HepG2 (cell line): ENCODE data around the gene RPH3AL. TPM values are rescaled to one million over a fixed set of nuclear protein-coding genes. Genes with fewer than 3 reads are reported as not detected.

Experiments
- ATAC-seq: fragments of 200-7000 bp; cut with Tn5 transposase; 3 replicates; pipeline ENCODE4 v1.9.1; 2020; ENCODE audit warnings: mild to moderate bottlenecking, moderate library complexity
- BruUV-seq: library from RNA; stranded (reverse); fragments of 400-500 nt; replicated peaks from 2 replicates; lab custom pipeline; 2021; lab: Mats Ljungman, UMichigan
- CTCF ChIA-PET: fragments of 300-600 bp; formaldehyde crosslinking; extraction: SDS; loops from one replicate; lab custom pipeline; 2021; ENCODE audit warnings: low total read pairs, inconsistent platforms, low intra/inter-chr PET ratio; lab: Yijun Ruan, JAX
- POLR2A ChIA-PET: fragments of 350-600 bp; sonication (Branson Sonifier 250); formaldehyde crosslinking; loops from one replicate; lab custom pipeline; 2020; ENCODE audit warnings: antibody characterized with exemption, inconsistent platforms; lab: Yijun Ruan, JAX
- DNase-seq: peaks from one replicate; pipeline ENCODE4 v3.0.0-alpha.2; 2015; ENCODE audit warnings: low spot score
- FAIRE-seq: peaks from 3 replicates; lab custom pipeline; 2011; peaks lifted over from hg19 to GRCh38; lab: Jason Lieb, UNC
- H2AFZ ChIP-seq: one replicate; pipeline ENCODE4 v1.6.1; 2011; ENCODE audit warnings: low read length, inconsistent platforms
- H3K27ac ChIP-seq: fragments of 300-600 bp; 3 replicates; pipeline ENCODE4 v1.8.0; 2011; ENCODE audit warnings: mixed run types, mild to moderate bottlenecking, mixed read lengths, low read length, inconsistent platforms; ENCODE audit not compliant: insufficient read depth; ENCODE audit errors: extremely low read length
- H3K27me3 ChIP-seq, 2 experiments: fragments of 200-600 bp in 1 of 2; 2 replicates in 1 of 2; 3 replicates in 1 of 2; pipeline versions ENCODE4 v1.6.0 to v1.8.0; 2011; ENCODE audit warnings: low read length in 2 of 2, mild to moderate bottlenecking in 2 of 2, moderate library complexity in 2 of 2, inconsistent platforms in 1 of 2; ENCODE audit not compliant: insufficient read depth in 2 of 2, control insufficient read depth in 1 of 2
- H3K36me3 ChIP-seq, 2 experiments: fragments of 200-600 bp in 1 of 2; replicated peaks in 1 of 2; 2 replicates in 1 of 2; 3 replicates in 1 of 2; pipeline versions ENCODE4 v1.5.1 to v1.8.0; 2011; ENCODE audit warnings: low read length in 2 of 2, inconsistent platforms in 1 of 2; ENCODE audit not compliant: insufficient read depth in 2 of 2, control insufficient read depth in 1 of 2
- H3K4me1 ChIP-seq: 2 replicates; pipeline ENCODE4 v1.5.1; 2012; ENCODE audit warnings: low read length, inconsistent platforms; ENCODE audit not compliant: insufficient read depth
- H3K4me2 ChIP-seq: 2 replicates; pipeline ENCODE4 v1.6.0; 2011; ENCODE audit warnings: low read depth, low read length, inconsistent platforms
- H3K4me3 ChIP-seq, 3 experiments: fragments of 200-600 bp in 1 of 3; sonication (generic), shearing (Covaris generic) in 1 of 3; replicated peaks in 1 of 3; 2 replicates each; pipeline ENCODE4 v1.5.1; 2011 to 2016; ENCODE audit warnings: low read length in 3 of 3, inconsistent platforms in 2 of 3, low read depth in 2 of 3, mild to moderate bottlenecking in 2 of 3, control low read depth in 1 of 3, mixed read lengths in 1 of 3; ENCODE audit not compliant: insufficient read depth in 1 of 3
- H3K79me2 ChIP-seq: one replicate; pipeline ENCODE4 v1.6.1; 2011; ENCODE audit warnings: low read length, inconsistent platforms; ENCODE audit not compliant: insufficient read depth
- H3K9ac ChIP-seq: 2 replicates; pipeline ENCODE4 v1.6.0; 2011; ENCODE audit warnings: mild to moderate bottlenecking, low read depth, low read length, inconsistent platforms; ENCODE audit not compliant: insufficient read depth
- H3K9me3 ChIP-seq: 2 replicates; pipeline ENCODE4 v1.5.1; 2012; ENCODE audit warnings: mild to moderate bottlenecking, low read length
- H4K20me1 ChIP-seq: 2 replicates; pipeline ENCODE4 v1.6.0; 2011; ENCODE audit warnings: inconsistent platforms, mild to moderate bottlenecking, low read length, moderate library complexity; ENCODE audit not compliant: insufficient read depth
- CEBPG ChIP-seq: IDR thresholded peaks from 2 replicates; pipeline ENCODE4 v1.6.1; 2016
- KAT8 ChIP-seq: IDR thresholded peaks from 2 replicates; pipeline ENCODE4 v1.6.1; 2016; ENCODE audit warnings: missing genetic modification reagents, missing compliant biosample characterization
- NCOA5 ChIP-seq: sonication (generic); formaldehyde crosslinking; IDR thresholded peaks from 2 replicates; pipeline ENCODE4 v1.4.0; 2020; ENCODE audit warnings: missing genetic modification reagents
- NFE2 ChIP-seq: sonication (generic); formaldehyde crosslinking; IDR thresholded peaks from 2 replicates; pipeline ENCODE4 v1.4.0; 2020; ENCODE audit warnings: missing genetic modification reagents
- PHF21A ChIP-seq: sonication (generic); formaldehyde crosslinking; IDR thresholded peaks from 2 replicates; pipeline ENCODE4 v1.5.0; 2020; ENCODE audit warnings: mild to moderate bottlenecking, missing genetic modification reagents
- RFX1 ChIP-seq: fragments of 450-650 bp; IDR thresholded peaks from 2 replicates; pipeline ENCODE4 v1.6.1; 2017
- SIX1 ChIP-seq: sonication (generic); formaldehyde crosslinking; IDR thresholded peaks from 2 replicates; pipeline ENCODE4 v1.4.0; 2020; ENCODE audit warnings: missing genetic modification reagents, borderline replicate concordance
- ZFP36L2 ChIP-seq: sonication (generic); formaldehyde crosslinking; IDR thresholded peaks from 2 replicates; pipeline ENCODE4 v1.4.0; 2020; ENCODE audit warnings: missing genetic modification reagents
- ZNF17 ChIP-seq: sonication (generic); formaldehyde crosslinking; IDR thresholded peaks from 2 replicates; pipeline ENCODE4 v1.5.0; 2020; ENCODE audit warnings: mild to moderate bottlenecking, missing genetic modification reagents
- ZNF383 ChIP-seq: sonication (generic); formaldehyde crosslinking; IDR thresholded peaks from 2 replicates; pipeline ENCODE4 v1.4.0; 2020; ENCODE audit warnings: missing genetic modification reagents, mild to moderate bottlenecking, borderline replicate concordance
- ZNF44 ChIP-seq: sonication (generic); formaldehyde crosslinking; IDR thresholded peaks from 2 replicates; pipeline ENCODE4 v1.5.1; 2020; ENCODE audit warnings: mild to moderate bottlenecking, missing genetic modification reagents
- WGBS: methylation state at CpG from one replicate; pipeline ENCODE4 v1.1.6; 2017; ENCODE audit warnings: low lambda C conversion rate; 5-methylcytosine and 5-hydroxymethylcytosine counted together
- in situ Hi-C: cut with HindIII; loops from 2 replicates; pipeline ENCODE4 v1.10.0; 2017; ENCODE audit warnings: low pct_unique_long_range_greater_than_20kb; ENCODE audit not compliant: extremely low pct_ligation_motif_present
- intact Hi-C: fragments of 100-400 bp; cut with micrococcal nuclease; formaldehyde crosslinking; loops from one replicate; pipeline ENCODE4 v1.10.0; 2022; ENCODE audit not compliant: unreplicated experiment
- polyA plus RNA-seq, 8 experiments: library from polyadenylated mRNA; depleted of rRNA in 3 of 8; stranded (reverse) in 7 of 8; unstranded in 1 of 8; fragments of >200 nt; fragmentation: Illumina TruSeq in 4 of 8; extraction: Trizol in 4 of 8; gene quantifications; 2 replicates each; pipeline versions ENCODE4 v1.2.1 to v1.2.3, GENCODE V29; 2011 to 2016; ENCODE audit warnings: low read depth in 4 of 8, missing spikeins in 1 of 8, mixed read lengths in 1 of 8; ENCODE audit not compliant: insufficient read depth in 1 of 8
- total RNA-seq, 5 experiments: library from RNA; depleted of rRNA; stranded (reverse); fragments of >200 nt; fragmentation: Illumina TruSeq; extraction: Trizol; gene quantifications; 2 replicates each; pipeline ENCODE4 v1.2.3, GENCODE V29; 2016; ENCODE audit warnings: low read depth in 1 of 5
- TF ChIP-seq, protein P1 (sequence below): sonication (generic); formaldehyde crosslinking; IDR thresholded peaks from 2 replicates; pipeline ENCODE4 v1.4.0; 2020; ENCODE audit warnings: missing genetic modification reagents
- TF ChIP-seq, protein P2 (sequence below): sonication (generic); formaldehyde crosslinking; IDR thresholded peaks from 2 replicates; pipeline ENCODE4 v1.4.0; 2020; ENCODE audit warnings: mild to moderate bottlenecking, missing genetic modification reagents, borderline replicate concordance
- TF ChIP-seq, protein P3 (sequence below): sonication (generic); formaldehyde crosslinking; IDR thresholded peaks from 2 replicates; pipeline ENCODE4 v1.4.0; 2020; ENCODE audit warnings: mild to moderate bottlenecking, missing genetic modification reagents

The RPH3AL gene
- total and polyA plus RNA-seq, 2 of the 13 experiments (the other 11 are each of a cell fraction or from before 2014, with no cell fraction given): 7.8 to 16.4 TPM

DNA sequence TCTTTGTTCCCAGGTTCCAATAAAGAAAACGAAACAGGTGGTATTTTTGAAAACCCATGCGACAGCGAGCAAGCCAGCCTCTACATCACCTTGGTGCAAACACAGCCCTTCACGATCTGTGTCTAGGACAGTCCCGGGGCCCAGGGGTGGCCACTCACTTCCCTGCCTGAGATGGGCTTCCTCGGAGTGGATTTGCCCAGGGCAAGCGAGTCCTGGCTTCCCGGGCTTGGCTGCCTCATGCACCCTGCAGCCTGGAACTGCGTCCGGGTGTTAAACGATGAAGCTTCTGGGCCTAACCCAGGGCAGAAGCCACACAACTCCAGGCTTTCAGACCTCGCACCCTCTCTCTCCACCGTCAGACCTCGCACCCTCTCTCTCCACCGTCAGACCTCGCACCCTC, 66.0 kb downstream of the RPH3AL start:
- peaks cover 3 to 7% of the 10 kb centered on the region in 2 experiments; a peak in 3 of 5 replicates for H3K36me3 ChIP-seq
- H3K4me1 ChIP-seq: peaks cover 17% of the 10 kb centered on the region
- no peak overlapping the region for H3K4me3 ChIP-seq
- ChIA-PET CTCF (no interaction called here), POLR2A (no interaction called here)
- H2AFZ ChIP-seq: no peak overlapping the region
- H3K9ac ChIP-seq: no peak overlapping the region
- H3K27ac ChIP-seq: no peak overlapping the region
- H3K79me2 ChIP-seq: no peaks in the 10 kb centered on the region
- DNase-seq: no peak
- intact Hi-C loops (no loop called here), in situ Hi-C loops (no loop called here)
- no peak for FAIRE-seq
- TF ChIP-seq NCOA5 (CRISPR knock-in tag) (no peak), KAT8 (CRISPR knock-in tag) (no peak), ZNF17 (CRISPR knock-in tag) (no peak), ZNF383 (CRISPR knock-in tag) (no peak), ZNF44 (CRISPR knock-in tag) (no peak), RFX1 (no peak), NFE2 (CRISPR knock-in tag) (no peak), ZFP36L2 (CRISPR knock-in tag) (no peak), CEBPG (CRISPR knock-in tag) (no peak), PHF21A (CRISPR knock-in tag) (no peak), SIX1 (no peak)
- TF ChIP-seq, protein P1, sequence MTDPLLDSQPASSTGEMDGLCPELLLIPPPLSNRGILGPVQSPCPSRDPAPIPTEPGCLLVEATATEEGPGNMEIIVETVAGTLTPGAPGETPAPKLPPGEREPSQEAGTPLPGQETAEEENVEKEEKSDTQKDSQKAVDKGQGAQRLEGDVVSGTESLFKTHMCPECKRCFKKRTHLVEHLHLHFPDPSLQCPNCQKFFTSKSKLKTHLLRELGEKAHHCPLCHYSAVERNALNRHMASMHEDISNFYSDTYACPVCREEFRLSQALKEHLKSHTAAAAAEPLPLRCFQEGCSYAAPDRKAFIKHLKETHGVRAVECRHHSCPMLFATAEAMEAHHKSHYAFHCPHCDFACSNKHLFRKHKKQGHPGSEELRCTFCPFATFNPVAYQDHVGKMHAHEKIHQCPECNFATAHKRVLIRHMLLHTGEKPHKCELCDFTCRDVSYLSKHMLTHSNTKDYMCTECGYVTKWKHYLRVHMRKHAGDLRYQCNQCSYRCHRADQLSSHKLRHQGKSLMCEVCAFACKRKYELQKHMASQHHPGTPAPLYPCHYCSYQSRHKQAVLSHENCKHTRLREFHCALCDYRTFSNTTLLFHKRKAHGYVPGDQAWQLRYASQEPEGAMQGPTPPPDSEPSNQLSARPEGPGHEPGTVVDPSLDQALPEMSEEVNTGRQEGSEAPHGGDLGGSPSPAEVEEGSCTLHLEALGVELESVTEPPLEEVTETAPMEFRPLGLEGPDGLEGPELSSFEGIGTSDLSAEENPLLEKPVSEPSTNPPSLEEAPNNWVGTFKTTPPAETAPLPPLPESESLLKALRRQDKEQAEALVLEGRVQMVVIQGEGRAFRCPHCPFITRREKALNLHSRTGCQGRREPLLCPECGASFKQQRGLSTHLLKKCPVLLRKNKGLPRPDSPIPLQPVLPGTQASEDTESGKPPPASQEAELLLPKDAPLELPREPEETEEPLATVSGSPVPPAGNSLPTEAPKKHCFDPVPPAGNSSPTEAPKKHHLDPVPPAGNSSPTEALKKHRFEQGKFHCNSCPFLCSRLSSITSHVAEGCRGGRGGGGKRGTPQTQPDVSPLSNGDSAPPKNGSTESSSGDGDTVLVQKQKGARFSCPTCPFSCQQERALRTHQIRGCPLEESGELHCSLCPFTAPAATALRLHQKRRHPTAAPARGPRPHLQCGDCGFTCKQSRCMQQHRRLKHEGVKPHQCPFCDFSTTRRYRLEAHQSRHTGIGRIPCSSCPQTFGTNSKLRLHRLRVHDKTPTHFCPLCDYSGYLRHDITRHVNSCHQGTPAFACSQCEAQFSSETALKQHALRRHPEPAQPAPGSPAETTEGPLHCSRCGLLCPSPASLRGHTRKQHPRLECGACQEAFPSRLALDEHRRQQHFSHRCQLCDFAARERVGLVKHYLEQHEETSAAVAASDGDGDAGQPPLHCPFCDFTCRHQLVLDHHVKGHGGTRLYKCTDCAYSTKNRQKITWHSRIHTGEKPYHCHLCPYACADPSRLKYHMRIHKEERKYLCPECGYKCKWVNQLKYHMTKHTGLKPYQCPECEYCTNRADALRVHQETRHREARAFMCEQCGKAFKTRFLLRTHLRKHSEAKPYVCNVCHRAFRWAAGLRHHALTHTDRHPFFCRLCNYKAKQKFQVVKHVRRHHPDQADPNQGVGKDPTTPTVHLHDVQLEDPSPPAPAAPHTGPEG (CRISPR knock-in tag): no peak
- TF ChIP-seq, protein P2, sequence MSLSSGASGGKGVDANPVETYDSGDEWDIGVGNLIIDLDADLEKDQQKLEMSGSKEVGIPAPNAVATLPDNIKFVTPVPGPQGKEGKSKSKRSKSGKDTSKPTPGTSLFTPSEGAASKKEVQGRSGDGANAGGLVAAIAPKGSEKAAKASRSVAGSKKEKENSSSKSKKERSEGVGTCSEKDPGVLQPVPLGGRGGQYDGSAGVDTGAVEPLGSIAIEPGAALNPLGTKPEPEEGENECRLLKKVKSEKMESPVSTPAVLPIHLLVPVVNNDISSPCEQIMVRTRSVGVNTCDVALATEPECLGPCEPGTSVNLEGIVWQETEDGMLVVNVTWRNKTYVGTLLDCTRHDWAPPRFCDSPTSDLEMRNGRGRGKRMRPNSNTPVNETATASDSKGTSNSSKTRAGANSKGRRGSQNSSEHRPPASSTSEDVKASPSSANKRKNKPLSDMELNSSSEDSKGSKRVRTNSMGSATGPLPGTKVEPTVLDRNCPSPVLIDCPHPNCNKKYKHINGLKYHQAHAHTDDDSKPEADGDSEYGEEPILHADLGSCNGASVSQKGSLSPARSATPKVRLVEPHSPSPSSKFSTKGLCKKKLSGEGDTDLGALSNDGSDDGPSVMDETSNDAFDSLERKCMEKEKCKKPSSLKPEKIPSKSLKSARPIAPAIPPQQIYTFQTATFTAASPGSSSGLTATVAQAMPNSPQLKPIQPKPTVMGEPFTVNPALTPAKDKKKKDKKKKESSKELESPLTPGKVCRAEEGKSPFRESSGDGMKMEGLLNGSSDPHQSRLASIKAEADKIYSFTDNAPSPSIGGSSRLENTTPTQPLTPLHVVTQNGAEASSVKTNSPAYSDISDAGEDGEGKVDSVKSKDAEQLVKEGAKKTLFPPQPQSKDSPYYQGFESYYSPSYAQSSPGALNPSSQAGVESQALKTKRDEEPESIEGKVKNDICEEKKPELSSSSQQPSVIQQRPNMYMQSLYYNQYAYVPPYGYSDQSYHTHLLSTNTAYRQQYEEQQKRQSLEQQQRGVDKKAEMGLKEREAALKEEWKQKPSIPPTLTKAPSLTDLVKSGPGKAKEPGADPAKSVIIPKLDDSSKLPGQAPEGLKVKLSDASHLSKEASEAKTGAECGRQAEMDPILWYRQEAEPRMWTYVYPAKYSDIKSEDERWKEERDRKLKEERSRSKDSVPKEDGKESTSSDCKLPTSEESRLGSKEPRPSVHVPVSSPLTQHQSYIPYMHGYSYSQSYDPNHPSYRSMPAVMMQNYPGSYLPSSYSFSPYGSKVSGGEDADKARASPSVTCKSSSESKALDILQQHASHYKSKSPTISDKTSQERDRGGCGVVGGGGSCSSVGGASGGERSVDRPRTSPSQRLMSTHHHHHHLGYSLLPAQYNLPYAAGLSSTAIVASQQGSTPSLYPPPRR (CRISPR knock-in tag): no peak
- TF ChIP-seq, protein P3, sequence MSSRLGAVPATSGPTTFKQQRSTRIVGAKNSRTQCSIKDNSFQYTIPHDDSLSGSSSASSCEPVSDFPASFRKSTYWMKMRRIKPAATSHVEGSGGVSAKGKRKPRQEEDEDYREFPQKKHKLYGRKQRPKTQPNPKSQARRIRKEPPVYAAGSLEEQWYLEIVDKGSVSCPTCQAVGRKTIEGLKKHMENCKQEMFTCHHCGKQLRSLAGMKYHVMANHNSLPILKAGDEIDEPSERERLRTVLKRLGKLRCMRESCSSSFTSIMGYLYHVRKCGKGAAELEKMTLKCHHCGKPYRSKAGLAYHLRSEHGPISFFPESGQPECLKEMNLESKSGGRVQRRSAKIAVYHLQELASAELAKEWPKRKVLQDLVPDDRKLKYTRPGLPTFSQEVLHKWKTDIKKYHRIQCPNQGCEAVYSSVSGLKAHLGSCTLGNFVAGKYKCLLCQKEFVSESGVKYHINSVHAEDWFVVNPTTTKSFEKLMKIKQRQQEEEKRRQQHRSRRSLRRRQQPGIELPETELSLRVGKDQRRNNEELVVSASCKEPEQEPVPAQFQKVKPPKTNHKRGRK (CRISPR knock-in tag): no peak
- no TSS peak for BruUV-seq
- no peaks in the 10 kb centered on the region for H4K20me1 ChIP-seq
- H3K4me2 ChIP-seq: no peak overlapping the region
- 89% methylated on average over 15 of the region's 16 CpGs for WGBS
- H3K27me3 ChIP-seq: no peaks in the 10 kb centered on the region
- ATAC-seq: no peak
- H3K9me3 ChIP-seq: no peaks in the 10 kb centered on the region
